Measurements from ENCODE around the gene GPR132. TPM values are rescaled to one million over a fixed set of nuclear protein-coding genes. Genes with fewer than 3 reads are reported as not detected.

Gene GPR132
- total RNA-seq, 1 experiment from 2014 or later: 0.08 TPM

DNA sequence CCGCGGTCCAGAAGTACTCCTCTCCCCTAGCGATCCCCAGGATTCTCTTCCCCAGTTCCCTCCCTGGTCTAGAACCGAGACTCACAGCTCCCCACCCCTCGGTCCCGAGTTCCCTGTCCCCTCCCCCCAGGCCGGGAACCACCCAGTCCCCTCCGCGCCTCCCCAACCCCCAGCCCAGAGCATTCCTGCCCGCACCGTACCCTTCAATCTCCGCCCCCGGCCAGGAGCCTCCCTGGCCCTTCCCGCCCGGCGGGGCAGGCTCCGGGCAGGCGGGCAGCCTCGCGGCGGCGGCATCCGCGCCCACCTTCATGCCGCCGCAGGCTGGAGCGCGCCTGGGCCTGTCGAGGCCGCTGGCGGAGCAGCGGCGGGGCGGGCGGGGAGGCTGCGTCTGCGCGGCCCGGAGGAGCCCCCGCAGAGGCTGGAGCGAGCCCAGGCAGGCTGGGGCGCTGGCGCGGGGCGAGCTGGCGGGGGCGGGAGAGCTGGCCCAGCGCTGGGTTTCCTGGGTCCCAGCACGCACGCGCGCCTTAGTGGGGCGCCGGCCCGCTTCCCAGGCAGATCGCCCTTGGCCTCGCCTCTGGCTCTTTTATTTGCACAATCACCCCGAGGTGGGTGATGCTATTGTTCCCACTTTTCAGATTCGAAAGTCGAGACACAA is 22.2 kb upstream of the GPR132 start:
- ChIA-PET CTCF (interaction anchor here (0.7 kb wide), 1 partner anchor 10 kb away, joined by 3 read pairs; no protein-coding TSS in a partner anchor), POLR2A (no interaction called here)
- BruUV-seq (replicated peaks): no TSS peak
- TF ChIP-seq POLR2AphosphoS5 (IDR thresholded peaks at IDR 0.05; ENCODE audit: low read depth, low read length): no peak
- TF ChIP-seq, protein P1, sequence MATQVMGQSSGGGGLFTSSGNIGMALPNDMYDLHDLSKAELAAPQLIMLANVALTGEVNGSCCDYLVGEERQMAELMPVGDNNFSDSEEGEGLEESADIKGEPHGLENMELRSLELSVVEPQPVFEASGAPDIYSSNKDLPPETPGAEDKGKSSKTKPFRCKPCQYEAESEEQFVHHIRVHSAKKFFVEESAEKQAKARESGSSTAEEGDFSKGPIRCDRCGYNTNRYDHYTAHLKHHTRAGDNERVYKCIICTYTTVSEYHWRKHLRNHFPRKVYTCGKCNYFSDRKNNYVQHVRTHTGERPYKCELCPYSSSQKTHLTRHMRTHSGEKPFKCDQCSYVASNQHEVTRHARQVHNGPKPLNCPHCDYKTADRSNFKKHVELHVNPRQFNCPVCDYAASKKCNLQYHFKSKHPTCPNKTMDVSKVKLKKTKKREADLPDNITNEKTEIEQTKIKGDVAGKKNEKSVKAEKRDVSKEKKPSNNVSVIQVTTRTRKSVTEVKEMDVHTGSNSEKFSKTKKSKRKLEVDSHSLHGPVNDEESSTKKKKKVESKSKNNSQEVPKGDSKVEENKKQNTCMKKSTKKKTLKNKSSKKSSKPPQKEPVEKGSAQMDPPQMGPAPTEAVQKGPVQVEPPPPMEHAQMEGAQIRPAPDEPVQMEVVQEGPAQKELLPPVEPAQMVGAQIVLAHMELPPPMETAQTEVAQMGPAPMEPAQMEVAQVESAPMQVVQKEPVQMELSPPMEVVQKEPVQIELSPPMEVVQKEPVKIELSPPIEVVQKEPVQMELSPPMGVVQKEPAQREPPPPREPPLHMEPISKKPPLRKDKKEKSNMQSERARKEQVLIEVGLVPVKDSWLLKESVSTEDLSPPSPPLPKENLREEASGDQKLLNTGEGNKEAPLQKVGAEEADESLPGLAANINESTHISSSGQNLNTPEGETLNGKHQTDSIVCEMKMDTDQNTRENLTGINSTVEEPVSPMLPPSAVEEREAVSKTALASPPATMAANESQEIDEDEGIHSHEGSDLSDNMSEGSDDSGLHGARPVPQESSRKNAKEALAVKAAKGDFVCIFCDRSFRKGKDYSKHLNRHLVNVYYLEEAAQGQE (IDR thresholded peaks at IDR 0.05; ENCODE audit: insufficient read depth in 1 of 2, low read depth in 2 of 2, low read length in 1 of 2): no peak
- no peak for DNase-seq (ENCODE audit: low read depth, low spot score)
- Histone ChIP-seq H3K4me1 (ENCODE audit: control insufficient read depth, insufficient read depth, low read length) (peaks cover 40% of the 10 kb centered on the region), H3K27ac (ENCODE audit: low read length) (no peak overlapping the region; the same call in 1 of the 2 replicates), H3K4me3 (ENCODE audit: low read depth in 2 of 2, low read length in 2 of 2) (no peak overlapping the region), H3K27me3 (ENCODE audit: control insufficient read depth, insufficient read depth, low read length) (no peaks in the 10 kb centered on the region), H3K9me3 (ENCODE audit: control insufficient read depth, insufficient read depth, low read depth, low read length) (no peaks in the 10 kb centered on the region), H3K36me3 (ENCODE audit: control insufficient read depth, insufficient read depth, low read length) (no peaks in the 10 kb centered on the region)
- intact Hi-C loops (cut with micrococcal nuclease; ENCODE audit: unreplicated experiment): no loop called here
- ATAC-seq: no peak
- in situ Hi-C loops (cut with HindIII; ENCODE audit: low pct_unique_long_range_greater_than_20kb, low sequenced_read_pairs): no loop called here

DNA sequence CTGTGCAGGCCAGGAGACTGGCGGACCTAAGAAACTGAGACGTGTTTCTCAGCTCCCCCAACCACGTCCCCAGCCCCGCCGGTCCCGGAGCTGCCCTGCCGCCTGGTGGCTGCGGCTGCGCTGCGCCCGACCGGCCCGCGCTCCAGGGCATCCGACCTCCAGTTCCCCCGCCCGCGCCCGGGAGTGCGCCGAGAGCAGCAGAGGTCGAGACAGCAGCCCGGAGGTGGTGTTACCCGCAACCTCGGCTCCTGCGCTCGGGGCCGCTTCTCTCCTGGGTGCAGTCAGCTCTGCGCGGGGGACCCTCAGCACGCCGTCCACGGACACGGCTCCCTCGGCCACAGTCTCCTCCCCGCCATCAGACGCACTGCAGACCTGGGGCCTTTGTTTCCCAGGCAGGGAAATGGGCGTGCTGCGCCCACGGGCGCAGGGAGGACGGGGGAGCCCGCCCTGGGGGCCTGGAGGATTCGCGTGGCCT is 21.6 kb upstream of the GPR132 start:
- no TSS peak for BruUV-seq (replicated peaks)
- ChIA-PET CTCF (interaction anchor here (0.7 kb wide), 1 partner anchor 10 kb away, joined by 3 read pairs; no protein-coding TSS in a partner anchor), POLR2A (no interaction called here)
- ATAC-seq (no peak), DNase-seq (ENCODE audit: low read depth, low spot score) (no peak)
- H3K27ac ChIP-seq (ENCODE audit: low read length): no peak overlapping the region
- no peaks in the 10 kb centered on the region for H3K27me3 ChIP-seq (ENCODE audit: control insufficient read depth, insufficient read depth, low read length)
- H3K4me3 ChIP-seq (ENCODE audit: low read depth in 2 of 2, low read length in 2 of 2): no peak overlapping the region
- in situ Hi-C loops (cut with HindIII; ENCODE audit: low pct_unique_long_range_greater_than_20kb, low sequenced_read_pairs): no loop called here
- intact Hi-C loops (cut with micrococcal nuclease; ENCODE audit: unreplicated experiment): no loop called here
- TF ChIP-seq, protein P2, sequence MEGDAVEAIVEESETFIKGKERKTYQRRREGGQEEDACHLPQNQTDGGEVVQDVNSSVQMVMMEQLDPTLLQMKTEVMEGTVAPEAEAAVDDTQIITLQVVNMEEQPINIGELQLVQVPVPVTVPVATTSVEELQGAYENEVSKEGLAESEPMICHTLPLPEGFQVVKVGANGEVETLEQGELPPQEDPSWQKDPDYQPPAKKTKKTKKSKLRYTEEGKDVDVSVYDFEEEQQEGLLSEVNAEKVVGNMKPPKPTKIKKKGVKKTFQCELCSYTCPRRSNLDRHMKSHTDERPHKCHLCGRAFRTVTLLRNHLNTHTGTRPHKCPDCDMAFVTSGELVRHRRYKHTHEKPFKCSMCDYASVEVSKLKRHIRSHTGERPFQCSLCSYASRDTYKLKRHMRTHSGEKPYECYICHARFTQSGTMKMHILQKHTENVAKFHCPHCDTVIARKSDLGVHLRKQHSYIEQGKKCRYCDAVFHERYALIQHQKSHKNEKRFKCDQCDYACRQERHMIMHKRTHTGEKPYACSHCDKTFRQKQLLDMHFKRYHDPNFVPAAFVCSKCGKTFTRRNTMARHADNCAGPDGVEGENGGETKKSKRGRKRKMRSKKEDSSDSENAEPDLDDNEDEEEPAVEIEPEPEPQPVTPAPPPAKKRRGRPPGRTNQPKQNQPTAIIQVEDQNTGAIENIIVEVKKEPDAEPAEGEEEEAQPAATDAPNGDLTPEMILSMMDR (IDR thresholded peaks at IDR 0.05): peak; percentile 78
- TF ChIP-seq TCF7L2 (IDR thresholded peaks at IDR 0.05; ENCODE audit: low read depth, low read length): no peak
- H3K36me3 ChIP-seq (ENCODE audit: control insufficient read depth, insufficient read depth, low read length): no peaks in the 10 kb centered on the region
- no peaks in the 10 kb centered on the region for H3K9me3 ChIP-seq (ENCODE audit: control insufficient read depth, insufficient read depth, low read depth, low read length)
- H3K4me1 ChIP-seq (ENCODE audit: control insufficient read depth, insufficient read depth, low read length): peaks cover 34% of the 10 kb centered on the region

DNA sequence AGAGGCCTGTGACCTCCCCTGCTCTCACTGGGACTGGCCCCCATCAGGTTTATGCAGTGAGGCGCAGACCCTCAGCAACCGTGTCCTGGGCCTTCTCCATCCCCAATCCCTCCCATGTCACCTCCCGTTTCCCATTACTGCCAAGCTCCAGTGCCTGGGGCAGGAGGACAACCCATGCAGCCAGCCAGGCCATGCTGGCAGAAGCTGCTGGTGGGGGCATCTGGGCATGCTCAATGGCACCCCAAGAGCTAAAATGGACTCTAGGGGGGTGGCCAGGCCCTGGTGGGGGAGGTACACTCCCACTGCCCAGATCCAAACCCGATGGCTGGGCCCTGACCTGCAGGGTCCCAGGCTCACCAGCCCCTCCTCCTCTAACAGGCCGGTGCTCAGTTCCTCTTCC is 20.5 kb upstream of the GPR132 start:
- in situ Hi-C loops (cut with HindIII; ENCODE audit: low pct_unique_long_range_greater_than_20kb, low sequenced_read_pairs) (no loop called here), intact Hi-C loops (cut with micrococcal nuclease; ENCODE audit: unreplicated experiment) (no loop called here)
- ATAC-seq (no peak), DNase-seq (ENCODE audit: low read depth, low spot score) (no peak)
- no peaks in the 10 kb centered on the region for H3K9me3 ChIP-seq (ENCODE audit: control insufficient read depth, insufficient read depth, low read depth, low read length)
- no TSS peak for BruUV-seq (replicated peaks)
- peaks cover 25% of the 10 kb centered on the region for H3K4me1 ChIP-seq (ENCODE audit: control insufficient read depth, insufficient read depth, low read length)
- no peak overlapping the region for H3K4me3 ChIP-seq (ENCODE audit: low read depth in 2 of 2, low read length in 2 of 2)
- CTCF ChIA-PET: no interaction called here
- H3K36me3 ChIP-seq (ENCODE audit: control insufficient read depth, insufficient read depth, low read length): no peaks in the 10 kb centered on the region
- TF ChIP-seq TCF7L2 (IDR thresholded peaks at IDR 0.05; ENCODE audit: low read depth, low read length): no peak
- TF ChIP-seq, protein P1 (IDR thresholded peaks at IDR 0.05; ENCODE audit: insufficient read depth in 1 of 2, low read depth in 2 of 2, low read length in 1 of 2): no peak
- TF ChIP-seq SIN3A (IDR thresholded peaks at IDR 0.05; ENCODE audit: borderline replicate concordance, insufficient read depth, low read depth, low read length): no peak
- TF ChIP-seq, protein P2 (IDR thresholded peaks at IDR 0.05): no peak
- TF ChIP-seq POLR2AphosphoS5 (IDR thresholded peaks at IDR 0.05; ENCODE audit: low read depth, low read length): no peak
- no peaks in the 10 kb centered on the region for H3K27me3 ChIP-seq (ENCODE audit: control insufficient read depth, insufficient read depth, low read length)
- POLR2A ChIA-PET: no interaction called here
- no peak overlapping the region for H3K27ac ChIP-seq (ENCODE audit: low read length)
